COLO668 (cell line): Measurements from ENCODE around the gene CCSER1.
"Not testable (repeated sequence)": the region's sequence is repeated elsewhere in the genome, so short reads cannot be mapped to it uniquely, and the experiment has no call there.

Experiments
- DNase-seq: peaks from one replicate; lab custom pipeline; 2025; ENCODE audit not compliant: unreplicated experiment; lab: John Stamatoyannopoulos, UW

CCSER1 gene

DNA sequence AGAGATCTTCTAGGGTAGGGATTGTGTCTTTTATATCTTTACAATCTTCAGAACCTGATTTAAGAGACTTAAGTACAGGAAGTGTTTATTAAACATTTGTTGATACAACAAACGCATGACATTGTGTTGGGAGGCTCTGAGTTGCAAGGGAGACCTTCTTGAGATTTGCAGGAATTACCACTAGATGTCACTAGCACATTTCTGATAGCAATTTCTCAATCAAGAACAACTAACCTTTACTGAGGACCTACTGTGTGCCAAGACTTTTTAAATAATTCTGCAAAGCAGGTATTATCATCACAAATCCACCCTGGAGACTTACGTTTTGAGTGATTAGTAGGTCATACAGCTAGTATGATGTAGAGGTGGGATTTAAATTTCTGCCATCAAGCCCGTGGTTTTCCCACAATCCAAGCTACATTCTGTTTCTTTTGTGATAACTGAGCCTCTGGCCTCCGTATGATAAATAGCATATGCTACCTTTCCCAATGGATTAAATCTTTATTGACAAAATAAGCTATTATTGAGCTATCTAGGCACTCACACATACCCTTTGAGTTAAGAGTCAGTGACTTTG, 986.0 kb downstream of the CCSER1 start:
- peak; percentile 6 for DNase-seq

DNA sequence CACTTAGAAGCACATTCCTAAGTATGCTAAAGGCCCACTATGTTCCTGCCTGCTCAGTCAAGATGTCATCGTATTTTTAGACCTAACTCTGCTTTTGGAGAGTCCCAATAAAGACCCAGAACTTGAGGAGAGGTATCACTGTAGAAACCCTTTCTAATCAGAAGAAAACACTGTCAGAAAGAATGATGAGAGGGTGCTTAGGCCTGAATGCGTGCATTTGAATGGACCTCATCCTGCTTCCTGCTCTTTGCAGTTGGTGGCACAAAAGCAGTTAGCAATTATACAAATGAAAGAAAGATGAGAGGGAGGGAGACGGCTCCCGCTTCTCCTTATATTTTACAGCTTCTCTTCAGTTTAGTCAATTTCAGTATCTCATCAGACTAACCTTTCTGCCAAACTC, 987.2 kb downstream of the CCSER1 start:
- no peak for DNase-seq

- DNase-seq: no peak
These were observed 989.7 kb downstream of the CCSER1 start for GRCh38 chr4:91116861-91117260.

DNA sequence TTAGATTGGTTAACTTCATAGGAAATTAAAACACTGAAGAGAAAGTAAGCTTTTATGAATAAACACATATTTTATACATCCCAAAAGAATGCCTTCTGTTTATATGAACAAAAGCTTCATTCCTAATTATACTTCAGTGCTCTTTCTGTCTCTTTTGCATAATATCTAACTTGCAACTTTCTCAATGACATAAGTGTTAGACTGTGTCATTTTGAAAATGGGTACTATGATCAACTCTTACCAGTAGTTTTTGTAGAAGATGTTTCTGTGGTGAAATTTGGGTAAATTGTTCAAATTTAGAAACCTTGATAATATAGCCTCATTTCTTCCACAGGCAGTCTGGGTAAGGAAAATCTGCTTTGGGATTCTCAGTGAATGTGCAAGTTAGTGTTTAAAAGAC, 991.4 kb downstream of the CCSER1 start:
- no peak for DNase-seq

GRCh38 chr4:91123742-91124141, 996.5 kb downstream of the CCSER1 start:
- DNase-seq: no peak

DNA sequence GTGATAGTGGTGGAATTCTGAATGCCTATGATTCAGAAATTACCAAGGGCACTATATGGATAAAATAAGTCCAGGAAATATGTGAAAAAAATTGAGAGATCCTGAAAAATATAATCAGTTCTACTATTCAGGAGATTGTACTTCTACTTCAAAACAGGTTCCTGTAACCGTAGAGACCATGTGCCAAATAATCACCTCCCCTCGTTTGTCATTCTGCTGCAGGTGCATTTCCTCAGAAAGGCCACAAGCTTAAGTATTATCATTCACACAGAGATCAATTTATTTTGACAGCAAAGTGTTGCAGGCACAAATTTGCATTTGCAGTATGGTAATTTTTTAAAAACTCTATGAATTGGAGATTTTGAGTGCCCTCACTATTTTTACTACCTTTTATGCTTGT, 1000.0 kb downstream of the CCSER1 start:
- no peak for DNase-seq

GRCh38 chr4:91127831-91128230, 1000.6 kb downstream of the CCSER1 start:
- DNase-seq: no peak

DNA sequence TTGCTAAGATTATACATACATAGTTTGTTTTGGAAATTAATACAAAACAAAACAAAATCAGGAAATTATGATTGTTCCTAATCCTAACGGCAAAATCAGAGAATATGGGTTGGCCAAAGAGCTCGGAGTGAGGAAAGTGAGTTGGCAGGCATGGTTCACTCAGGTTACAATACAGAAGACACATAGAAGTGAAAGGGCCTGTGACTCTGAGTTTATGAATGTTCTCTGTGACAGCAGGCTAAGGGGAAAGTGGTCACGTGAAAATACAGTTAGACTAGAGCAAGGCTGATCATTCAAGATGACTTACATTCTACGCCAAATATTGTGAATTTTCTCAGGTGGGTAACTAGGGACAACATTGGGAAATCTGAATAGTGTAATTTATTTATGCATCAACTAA, 1001.3 kb downstream of the CCSER1 start:
- DNase-seq: no peak

GRCh38 chr4:91147067-91147466, 1019.9 kb downstream of the CCSER1 start:
- no peak for DNase-seq

GRCh38 chr4:91154041-91154440, 1026.8 kb downstream of the CCSER1 start:
- not testable (repeated sequence) for DNase-seq

DNA sequence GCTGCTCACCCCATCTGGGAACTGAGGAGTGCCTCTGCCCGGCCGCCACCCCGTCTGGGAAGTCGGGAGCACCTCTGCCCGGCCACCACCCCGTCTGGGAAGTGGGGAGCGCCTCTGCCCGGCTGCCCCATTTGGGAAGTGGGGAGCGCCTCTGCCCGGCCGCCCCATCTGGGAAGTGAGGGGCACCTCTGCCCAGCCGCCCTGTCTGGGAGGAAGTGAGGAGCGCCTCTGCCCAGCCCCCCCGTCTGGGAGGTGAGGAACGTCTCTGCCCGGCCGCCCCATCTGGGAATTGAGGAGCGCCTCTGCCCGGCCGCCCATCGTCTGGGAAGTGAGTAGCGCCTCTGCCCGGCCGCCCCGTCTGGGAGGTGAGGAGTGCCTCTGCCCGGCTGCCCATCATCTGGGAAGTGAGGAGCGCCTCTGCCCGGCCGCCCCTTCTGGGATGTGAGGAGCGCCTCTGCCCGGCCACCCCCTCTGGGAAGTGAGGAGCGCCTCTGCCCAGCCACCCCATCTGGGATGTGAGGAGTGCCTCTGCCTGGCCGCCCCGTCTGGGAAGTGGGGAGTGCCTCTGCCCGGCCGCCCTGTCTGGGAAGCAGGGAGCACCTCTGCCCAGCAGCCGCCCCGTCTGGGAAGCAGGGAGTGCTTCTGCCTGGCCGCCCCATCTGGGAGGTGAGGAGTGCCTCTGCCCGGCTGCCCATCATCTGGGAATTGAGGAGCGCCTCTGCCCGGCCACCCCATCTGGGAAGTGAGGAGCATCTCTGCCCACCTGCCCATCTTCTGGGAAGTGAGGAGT, 1040.9 kb downstream of the CCSER1 start:
- not testable (repeated sequence) for DNase-seq

DNA sequence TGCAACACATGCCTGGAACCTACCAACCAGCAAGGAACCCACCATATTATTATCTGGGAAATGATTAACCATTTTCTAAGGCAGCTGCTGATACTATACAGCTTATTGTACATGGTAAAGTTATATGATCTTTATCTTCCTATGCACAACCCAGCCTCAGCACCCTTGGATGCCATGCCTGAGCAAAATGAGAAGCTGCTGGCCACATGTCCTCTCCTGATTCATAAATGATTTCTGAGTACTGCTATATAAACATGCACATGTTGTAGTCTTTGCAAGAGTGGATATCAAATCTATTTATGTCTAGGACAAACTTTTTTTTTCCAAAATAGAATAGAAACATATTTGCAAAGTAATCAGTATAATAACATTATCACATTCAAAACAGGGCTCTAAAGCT, 1043.6 kb downstream of the CCSER1 start:
- no peak for DNase-seq

DNA sequence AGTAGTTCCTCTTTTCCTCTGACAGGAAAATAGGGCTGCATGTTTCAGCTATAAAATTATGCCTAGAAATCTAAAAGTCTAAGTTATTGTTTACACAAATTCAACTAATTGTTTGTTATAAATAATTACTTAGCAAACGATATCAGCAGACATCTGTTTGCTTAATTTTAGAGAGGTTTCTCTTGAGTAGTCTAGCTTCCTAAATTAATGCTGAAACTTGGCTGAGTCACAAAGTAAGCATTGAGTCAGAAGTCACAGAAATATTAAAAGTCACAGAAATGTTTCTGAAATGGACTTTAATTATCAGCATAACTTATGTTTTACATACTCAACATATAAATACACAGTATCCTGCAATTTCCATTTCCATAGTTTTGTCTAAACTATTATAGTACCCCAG, 1044.0 kb downstream of the CCSER1 start:
- DNase-seq: no peak

GRCh38 chr4:91185061-91185460, 1057.9 kb downstream of the CCSER1 start:
- DNase-seq: not testable (repeated sequence)

GRCh38 chr4:91198951-91199350, 1071.8 kb downstream of the CCSER1 start:
- DNase-seq: no peak

DNA sequence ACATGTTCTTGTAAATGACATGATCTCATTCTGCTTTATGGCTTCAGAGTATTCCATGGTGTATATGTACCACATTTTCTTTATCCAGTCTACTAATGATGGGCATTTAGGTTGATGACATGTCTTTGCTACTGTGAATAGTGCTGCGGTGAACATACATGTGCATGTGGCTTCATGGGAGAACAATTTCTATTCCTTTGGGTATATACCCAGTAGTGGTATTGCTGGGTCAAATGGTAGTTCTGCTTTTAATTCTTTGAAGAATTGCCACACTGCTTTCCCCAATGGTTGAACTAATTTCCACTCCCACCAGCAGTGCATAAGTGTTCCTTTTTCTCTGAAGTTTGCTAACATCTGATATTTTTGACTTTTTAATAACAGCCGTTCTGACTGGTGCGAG, 1080.3 kb downstream of the CCSER1 start:
- DNase-seq: no peak

DNA sequence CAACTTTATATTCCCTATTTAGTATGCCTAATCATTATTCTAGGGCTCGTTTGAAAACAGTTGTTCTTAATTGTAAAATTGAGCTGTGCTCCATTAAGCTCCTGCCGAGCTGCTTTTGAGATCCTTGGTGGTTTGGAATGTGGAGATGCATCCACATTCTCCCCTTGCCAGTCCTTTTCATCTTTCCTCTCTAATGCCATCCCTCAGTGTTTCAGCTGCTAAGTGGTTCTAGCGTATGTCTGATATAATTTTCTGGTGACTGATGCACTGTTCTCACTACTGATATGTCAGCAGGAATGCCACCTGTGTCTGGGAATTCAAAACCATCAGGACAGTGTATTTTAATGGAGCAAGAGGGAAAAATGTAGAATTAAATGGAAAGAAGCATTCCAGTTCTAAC, 1085.0 kb downstream of the CCSER1 start:
- DNase-seq: no peak

DNA sequence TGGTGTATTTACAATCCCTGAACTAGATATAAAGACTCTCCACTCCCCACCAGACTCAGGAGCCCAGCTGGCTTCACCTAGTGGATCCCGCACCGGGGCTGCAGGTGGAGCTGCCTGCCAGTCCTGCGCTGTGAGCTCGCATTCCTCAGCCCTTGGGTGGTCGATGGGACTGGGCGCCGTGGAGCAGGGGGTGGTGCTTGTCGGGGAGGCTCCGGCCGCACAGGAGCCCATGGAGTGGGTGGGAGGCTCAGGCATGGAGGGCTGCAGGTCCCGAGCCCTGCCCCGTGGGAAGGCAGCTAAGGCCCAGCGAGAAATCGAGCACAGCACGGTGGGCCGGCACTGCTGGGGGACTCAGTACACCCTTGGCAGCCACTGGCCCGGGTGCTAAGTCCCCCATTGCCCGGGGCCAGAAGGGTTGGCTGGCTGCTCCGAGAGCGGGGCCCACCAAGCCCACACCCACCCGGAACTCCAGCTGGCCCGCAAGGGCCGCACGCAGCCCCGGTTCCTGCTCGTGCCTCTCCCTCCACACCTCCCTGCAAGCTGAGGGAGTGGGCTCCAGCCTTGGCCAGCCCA, 1090.7 kb downstream of the CCSER1 start:
- not testable (repeated sequence) for DNase-seq

- DNase-seq: no peak
These were observed 1093.1 kb downstream of the CCSER1 start for GRCh38 chr4:91220315-91220714.

DNA sequence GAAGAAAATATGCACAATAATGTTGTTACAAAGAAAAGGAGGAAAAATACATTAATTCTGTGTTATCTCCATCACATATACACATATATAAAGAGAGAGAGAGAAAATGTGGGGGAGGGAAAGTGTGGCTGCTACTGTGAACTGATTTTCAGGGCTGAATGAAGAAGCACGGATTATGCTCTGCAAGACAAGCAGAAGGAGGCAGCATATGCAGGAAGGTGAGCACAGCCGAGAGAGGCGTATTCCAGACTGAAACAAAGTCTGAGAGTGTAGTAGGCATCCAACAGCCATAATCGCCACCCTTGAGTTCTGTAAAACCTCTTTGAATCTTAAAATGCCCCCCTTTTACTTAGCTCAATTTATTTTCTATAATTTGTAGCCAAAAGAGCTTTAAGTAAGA, 1094.8 kb downstream of the CCSER1 start:
- no peak for DNase-seq

DNA sequence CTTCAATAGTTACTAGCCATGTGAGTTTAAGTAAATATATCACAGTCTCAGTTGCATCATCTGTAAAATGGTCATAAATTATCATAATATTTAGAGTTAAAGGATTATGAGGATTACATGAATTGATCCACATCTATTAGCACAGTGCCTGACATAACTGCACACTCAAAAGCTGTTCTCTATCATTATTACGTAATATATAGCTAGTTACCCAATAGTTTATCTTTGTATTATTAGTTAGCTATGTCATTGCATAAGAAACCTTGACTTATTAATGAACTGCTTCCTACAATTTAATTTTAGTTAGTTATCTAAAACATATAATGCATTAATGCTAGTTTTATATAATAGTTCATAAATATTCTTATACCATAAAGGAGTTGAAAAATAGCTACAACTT, 1099.7 kb downstream of the CCSER1 start:
- DNase-seq: no peak

DNA sequence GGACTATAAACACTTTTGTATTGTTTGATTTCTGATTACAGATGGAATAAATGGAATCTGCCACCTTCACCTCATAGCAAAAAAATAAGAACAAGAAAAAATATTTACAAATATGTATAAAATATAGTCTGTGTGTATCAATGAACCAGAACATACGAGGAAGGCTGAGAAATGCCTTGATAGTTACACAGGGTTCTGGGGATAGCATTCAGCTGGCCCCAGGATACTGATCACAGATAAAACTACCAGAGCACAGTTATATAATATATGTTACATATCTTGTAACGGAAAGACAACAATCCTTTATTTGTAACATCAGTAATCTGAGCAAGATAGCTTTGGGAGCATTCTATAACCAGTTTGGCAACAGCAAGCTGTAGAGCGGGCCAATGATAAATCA, 1101.5 kb downstream of the CCSER1 start:
- no peak for DNase-seq

- no peak for DNase-seq
These were observed 1106.0 kb downstream of the CCSER1 start for GRCh38 chr4:91233164-91233563.
